ENCODE data around the gene LBHD2. TPM values are rescaled to one million over a fixed set of nuclear protein-coding genes. Genes with fewer than 3 reads are reported as not detected.

LBHD2 gene
- total and polyA plus RNA-seq, 2 of the 13 experiments (the other 11 are each of a cell fraction or from before 2014, with no cell fraction given): 0.67 to 1.00 TPM

GRCh38 chr14:103100281-103101121 lies 16.5 kb downstream of the LBHD2 start (continued):
- TF ChIP-seq, protein P1, sequence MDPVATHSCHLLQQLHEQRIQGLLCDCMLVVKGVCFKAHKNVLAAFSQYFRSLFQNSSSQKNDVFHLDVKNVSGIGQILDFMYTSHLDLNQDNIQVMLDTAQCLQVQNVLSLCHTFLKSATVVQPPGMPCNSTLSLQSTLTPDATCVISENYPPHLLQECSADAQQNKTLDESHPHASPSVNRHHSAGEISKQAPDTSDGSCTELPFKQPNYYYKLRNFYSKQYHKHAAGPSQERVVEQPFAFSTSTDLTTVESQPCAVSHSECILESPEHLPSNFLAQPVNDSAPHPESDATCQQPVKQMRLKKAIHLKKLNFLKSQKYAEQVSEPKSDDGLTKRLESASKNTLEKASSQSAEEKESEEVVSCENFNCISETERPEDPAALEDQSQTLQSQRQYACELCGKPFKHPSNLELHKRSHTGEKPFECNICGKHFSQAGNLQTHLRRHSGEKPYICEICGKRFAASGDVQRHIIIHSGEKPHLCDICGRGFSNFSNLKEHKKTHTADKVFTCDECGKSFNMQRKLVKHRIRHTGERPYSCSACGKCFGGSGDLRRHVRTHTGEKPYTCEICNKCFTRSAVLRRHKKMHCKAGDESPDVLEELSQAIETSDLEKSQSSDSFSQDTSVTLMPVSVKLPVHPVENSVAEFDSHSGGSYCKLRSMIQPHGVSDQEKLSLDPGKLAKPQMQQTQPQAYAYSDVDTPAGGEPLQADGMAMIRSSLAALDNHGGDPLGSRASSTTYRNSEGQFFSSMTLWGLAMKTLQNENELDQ (CRISPR knock-in tag; IDR thresholded peaks at IDR 0.05; ENCODE audit: borderline replicate concordance): no peak
- TF ChIP-seq ZNF256 (CRISPR knock-in tag; conservative IDR thresholded peaks at IDR 0.05): no peak
- TF ChIP-seq SKI (IDR thresholded peaks at IDR 0.05; ENCODE audit: partially characterized antibody): peak; percentile 71
- TF ChIP-seq TCF7L2 (IDR thresholded peaks at IDR 0.05; ENCODE audit: low read depth, low read length): no peak
- peak; percentile 95; the same call in 1 of the 2 replicates for TF ChIP-seq TBX2 (CRISPR knock-in tag; IDR thresholded peaks at IDR 0.05; ENCODE audit: borderline replicate concordance)
- TF ChIP-seq ZBTB1 (CRISPR knock-in tag; IDR thresholded peaks at IDR 0.05; ENCODE audit: borderline replicate concordance): no peak
- peak; percentile 81; the same call in 1 of the 2 replicates for TF ChIP-seq ZNF230 (CRISPR knock-in tag; IDR thresholded peaks at IDR 0.05)
- peak; percentile 63; the same call in 1 of the 2 replicates for TF ChIP-seq ZMYM3 (CRISPR knock-in tag; IDR thresholded peaks at IDR 0.05)
- TF ChIP-seq ELF4 (CRISPR knock-in tag; IDR thresholded peaks at IDR 0.05; ENCODE audit: borderline replicate concordance): 0 out of 2 replicates have a peak, but pooled peaks have one; percentile 63
- TF ChIP-seq ZNF567 (CRISPR knock-in tag; IDR thresholded peaks at IDR 0.05; ENCODE audit: borderline replicate concordance): no peak
- peak; percentile 95 for TF ChIP-seq ZBTB43 (CRISPR knock-in tag; conservative IDR thresholded peaks at IDR 0.05)
- no peak for TF ChIP-seq CSRNP2 (CRISPR knock-in tag; conservative IDR thresholded peaks at IDR 0.05; ENCODE audit: low read depth)
- TF ChIP-seq, protein P2, sequence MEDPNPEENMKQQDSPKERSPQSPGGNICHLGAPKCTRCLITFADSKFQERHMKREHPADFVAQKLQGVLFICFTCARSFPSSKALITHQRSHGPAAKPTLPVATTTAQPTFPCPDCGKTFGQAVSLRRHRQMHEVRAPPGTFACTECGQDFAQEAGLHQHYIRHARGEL (CRISPR knock-in tag; IDR thresholded peaks at IDR 0.05): no peak
- TF ChIP-seq ATF1 (CRISPR knock-in tag; IDR thresholded peaks at IDR 0.05): no peak
- no peak for TF ChIP-seq SMAD9 (CRISPR knock-in tag; IDR thresholded peaks at IDR 0.05)
